Measurements from ENCODE around the gene ZNF580. TPM values are rescaled to one million over a fixed set of nuclear protein-coding genes. Genes with fewer than 3 reads are reported as not detected.

The ZNF580 gene
- total and polyA plus RNA-seq, 9 of the 15 experiments (the other 6 are each of a cell fraction or from before 2014, with no cell fraction given): 2.3 to 47.4 (median 6.0) TPM

DNA sequence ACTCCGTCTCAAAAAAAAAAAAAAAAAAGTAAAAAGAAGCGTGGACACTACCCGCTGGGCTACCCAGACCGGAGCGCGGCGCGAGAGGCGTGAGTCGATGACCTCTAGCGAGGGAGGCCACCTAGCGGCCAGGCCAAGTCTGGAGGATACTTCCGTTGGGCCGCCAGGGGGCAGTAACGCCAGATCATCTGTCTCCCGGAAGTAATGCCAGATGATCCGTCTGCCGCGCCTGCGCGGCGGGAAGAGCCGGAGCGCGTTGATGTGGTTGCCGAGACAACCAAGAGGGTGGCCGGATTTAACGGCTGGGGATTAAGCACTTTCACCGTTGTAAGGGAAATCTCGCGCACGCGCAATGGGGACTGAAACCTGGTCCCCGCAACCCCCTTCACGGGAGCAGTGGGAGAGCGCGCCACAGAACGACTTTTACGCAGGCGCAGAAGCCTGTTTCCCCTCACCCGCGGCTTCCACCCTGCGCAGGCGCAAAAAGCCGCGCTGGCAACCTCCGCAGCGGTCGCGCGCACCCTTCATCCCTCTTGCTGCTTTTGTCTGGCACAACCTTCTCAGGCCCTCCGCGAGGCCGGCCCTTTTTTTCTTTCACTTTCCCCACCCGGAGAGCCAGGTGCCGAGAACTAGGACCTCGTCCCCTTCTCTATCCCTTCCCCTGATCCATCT is 13.0 kb downstream of the ZNF580 start (continued):
- TF ChIP-seq, protein P1, sequence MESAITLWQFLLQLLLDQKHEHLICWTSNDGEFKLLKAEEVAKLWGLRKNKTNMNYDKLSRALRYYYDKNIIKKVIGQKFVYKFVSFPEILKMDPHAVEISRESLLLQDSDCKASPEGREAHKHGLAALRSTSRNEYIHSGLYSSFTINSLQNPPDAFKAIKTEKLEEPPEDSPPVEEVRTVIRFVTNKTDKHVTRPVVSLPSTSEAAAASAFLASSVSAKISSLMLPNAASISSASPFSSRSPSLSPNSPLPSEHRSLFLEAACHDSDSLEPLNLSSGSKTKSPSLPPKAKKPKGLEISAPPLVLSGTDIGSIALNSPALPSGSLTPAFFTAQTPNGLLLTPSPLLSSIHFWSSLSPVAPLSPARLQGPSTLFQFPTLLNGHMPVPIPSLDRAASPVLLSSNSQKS (CRISPR knock-in tag; IDR thresholded peaks at IDR 0.05): no peak
- TF ChIP-seq TCF7L2 (IDR thresholded peaks at IDR 0.05; ENCODE audit: low read depth, low read length): no peak
- peak; percentile 92 for TF ChIP-seq MEIS2 (IDR thresholded peaks at IDR 0.05; ENCODE audit: partially characterized antibody)
- peak; percentile 32; the same call in 1 of the 2 replicates for TF ChIP-seq CBX1 (IDR thresholded peaks at IDR 0.05; ENCODE audit: low read depth)
- no peak for TF ChIP-seq TAF15 (IDR thresholded peaks at IDR 0.05; ENCODE audit: low read depth, low read length)
- TF ChIP-seq E2F3 (CRISPR knock-in tag; IDR thresholded peaks at IDR 0.05): no peak
- TF ChIP-seq, protein P2, sequence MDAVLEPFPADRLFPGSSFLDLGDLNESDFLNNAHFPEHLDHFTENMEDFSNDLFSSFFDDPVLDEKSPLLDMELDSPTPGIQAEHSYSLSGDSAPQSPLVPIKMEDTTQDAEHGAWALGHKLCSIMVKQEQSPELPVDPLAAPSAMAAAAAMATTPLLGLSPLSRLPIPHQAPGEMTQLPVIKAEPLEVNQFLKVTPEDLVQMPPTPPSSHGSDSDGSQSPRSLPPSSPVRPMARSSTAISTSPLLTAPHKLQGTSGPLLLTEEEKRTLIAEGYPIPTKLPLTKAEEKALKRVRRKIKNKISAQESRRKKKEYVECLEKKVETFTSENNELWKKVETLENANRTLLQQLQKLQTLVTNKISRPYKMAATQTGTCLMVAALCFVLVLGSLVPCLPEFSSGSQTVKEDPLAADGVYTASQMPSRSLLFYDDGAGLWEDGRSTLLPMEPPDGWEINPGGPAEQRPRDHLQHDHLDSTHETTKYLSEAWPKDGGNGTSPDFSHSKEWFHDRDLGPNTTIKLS (IDR thresholded peaks at IDR 0.05; ENCODE audit: borderline replicate concordance, low read depth): peak; percentile 60; the same call in 1 of the 2 replicates
- no peak for TF ChIP-seq TSC22D4 (tag; IDR thresholded peaks at IDR 0.05)
- TF ChIP-seq, protein P3, sequence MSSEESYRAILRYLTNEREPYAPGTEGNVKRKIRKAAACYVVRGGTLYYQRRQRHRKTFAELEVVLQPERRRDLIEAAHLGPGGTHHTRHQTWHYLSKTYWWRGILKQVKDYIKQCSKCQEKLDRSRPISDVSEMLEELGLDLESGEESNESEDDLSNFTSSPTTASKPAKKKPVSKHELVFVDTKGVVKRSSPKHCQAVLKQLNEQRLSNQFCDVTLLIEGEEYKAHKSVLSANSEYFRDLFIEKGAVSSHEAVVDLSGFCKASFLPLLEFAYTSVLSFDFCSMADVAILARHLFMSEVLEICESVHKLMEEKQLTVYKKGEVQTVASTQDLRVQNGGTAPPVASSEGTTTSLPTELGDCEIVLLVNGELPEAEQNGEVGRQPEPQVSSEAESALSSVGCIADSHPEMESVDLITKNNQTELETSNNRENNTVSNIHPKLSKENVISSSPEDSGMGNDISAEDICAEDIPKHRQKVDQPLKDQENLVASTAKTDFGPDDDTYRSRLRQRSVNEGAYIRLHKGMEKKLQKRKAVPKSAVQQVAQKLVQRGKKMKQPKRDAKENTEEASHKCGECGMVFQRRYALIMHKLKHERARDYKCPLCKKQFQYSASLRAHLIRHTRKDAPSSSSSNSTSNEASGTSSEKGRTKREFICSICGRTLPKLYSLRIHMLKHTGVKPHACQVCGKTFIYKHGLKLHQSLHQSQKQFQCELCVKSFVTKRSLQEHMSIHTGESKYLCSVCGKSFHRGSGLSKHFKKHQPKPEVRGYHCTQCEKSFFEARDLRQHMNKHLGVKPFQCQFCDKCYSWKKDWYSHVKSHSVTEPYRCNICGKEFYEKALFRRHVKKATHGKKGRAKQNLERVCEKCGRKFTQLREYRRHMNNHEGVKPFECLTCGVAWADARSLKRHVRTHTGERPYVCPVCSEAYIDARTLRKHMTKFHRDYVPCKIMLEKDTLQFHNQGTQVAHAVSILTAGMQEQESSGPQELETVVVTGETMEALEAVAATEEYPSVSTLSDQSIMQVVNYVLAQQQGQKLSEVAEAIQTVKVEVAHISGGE (CRISPR knock-in tag; IDR thresholded peaks at IDR 0.05): peak; percentile 85 to 97 (median 89); a peak in 5 of 6 replicates
- TF ChIP-seq, protein P4, sequence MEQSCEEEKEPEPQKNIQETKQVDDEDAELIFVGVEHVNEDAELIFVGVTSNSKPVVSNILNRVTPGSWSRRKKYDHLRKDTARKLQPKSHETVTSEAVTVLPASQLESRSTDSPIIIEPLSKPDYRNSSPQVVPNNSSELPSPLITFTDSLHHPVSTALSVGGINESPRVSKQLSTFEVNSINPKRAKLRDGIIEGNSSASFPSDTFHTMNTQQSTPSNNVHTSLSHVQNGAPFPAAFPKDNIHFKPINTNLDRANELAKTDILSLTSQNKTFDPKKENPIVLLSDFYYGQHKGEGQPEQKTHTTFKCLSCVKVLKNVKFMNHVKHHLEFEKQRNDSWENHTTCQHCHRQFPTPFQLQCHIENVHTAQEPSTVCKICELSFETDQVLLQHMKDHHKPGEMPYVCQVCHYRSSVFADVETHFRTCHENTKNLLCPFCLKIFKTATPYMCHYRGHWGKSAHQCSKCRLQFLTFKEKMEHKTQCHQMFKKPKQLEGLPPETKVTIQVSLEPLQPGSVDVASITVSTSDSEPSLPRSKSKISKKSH (CRISPR knock-in tag; IDR thresholded peaks at IDR 0.05): no peak
- peak; percentile 100 for TF ChIP-seq KAT2B (IDR thresholded peaks at IDR 0.05; ENCODE audit: low read depth, low read length)
- peak; percentile 40; the same call in 1 of the 2 replicates for TF ChIP-seq TCF3 (CRISPR knock-in tag; IDR thresholded peaks at IDR 0.05)
- no peak for TF ChIP-seq TOE1 (IDR thresholded peaks at IDR 0.05; ENCODE audit: borderline replicate concordance)
- TF ChIP-seq TOE1 (CRISPR knock-in tag; IDR thresholded peaks at IDR 0.05; ENCODE audit: borderline replicate concordance, low read depth): 0 out of 2 replicates have a peak, but pooled peaks have one; percentile 46
- TF ChIP-seq, protein P5, sequence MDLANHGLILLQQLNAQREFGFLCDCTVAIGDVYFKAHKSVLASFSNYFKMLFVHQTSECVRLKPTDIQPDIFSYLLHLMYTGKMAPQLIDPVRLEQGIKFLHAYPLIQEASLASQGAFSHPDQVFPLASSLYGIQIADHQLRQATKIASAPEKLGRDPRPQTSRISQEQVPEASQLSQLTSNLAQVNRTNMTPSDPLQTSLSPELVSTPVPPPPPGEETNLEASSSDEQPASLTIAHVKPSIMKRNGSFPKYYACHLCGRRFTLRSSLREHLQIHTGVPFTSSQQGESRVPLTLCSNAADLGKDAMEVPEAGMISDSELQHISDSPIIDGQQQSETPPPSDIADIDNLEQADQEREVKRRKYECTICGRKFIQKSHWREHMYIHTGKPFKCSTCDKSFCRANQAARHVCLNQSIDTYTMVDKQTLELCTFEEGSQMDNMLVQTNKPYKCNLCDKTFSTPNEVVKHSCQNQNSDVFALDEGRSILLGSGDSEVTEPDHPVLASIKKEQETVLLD (IDR thresholded peaks at IDR 0.05): peak; percentile 98
